NCI-H128 (cell line): ENCODE data around the gene CGA.

ENCODE experiments used
- DNase-seq: peaks from one replicate; lab custom pipeline; 2025; ENCODE audit not compliant: unreplicated experiment; lab: John Stamatoyannopoulos, UW

Gene CGA

GRCh38 chr6:87089135-87089534, 5.8 kb downstream of the CGA start:
- DNase-seq = no peak

- DNase-seq = no peak
Observed at GRCh38 chr6:87088076-87088475, 6.8 kb downstream of the CGA start.

GRCh38 chr6:87082160-87082721, 12.7 kb downstream of the CGA start:
- DNase-seq = no peak

- DNase-seq = no peak
Observed at GRCh38 chr6:87078983-87079616, 15.8 kb downstream of the CGA start.

- no peak for DNase-seq
Observed at GRCh38 chr6:87075168-87075567, 19.7 kb downstream of the CGA start.

- DNase-seq = no peak
Observed at GRCh38 chr6:87074101-87074621, 20.7 kb downstream of the CGA start.

- no peak for DNase-seq
Observed at GRCh38 chr6:87071683-87072082, 23.2 kb downstream of the CGA start.

GRCh38 chr6:87070741-87071140, 24.2 kb downstream of the CGA start:
- no peak for DNase-seq

- DNase-seq = no peak
Observed at GRCh38 chr6:87068795-87069194, 26.1 kb downstream of the CGA start.

- DNase-seq = peak; percentile 32
Observed at GRCh38 chr6:87066449-87067333, 28.2 kb downstream of the CGA start.

- no peak for DNase-seq
Observed at GRCh38 chr6:87065117-87065516, 29.8 kb downstream of the CGA start.

- DNase-seq = no peak
Observed at GRCh38 chr6:87059943-87060342, 35.0 kb downstream of the CGA start.

GRCh38 chr6:87054143-87054833, 40.6 kb downstream of the CGA start:
- DNase-seq = no peak

GRCh38 chr6:87053312-87053711, 41.6 kb downstream of the CGA start:
- DNase-seq = no peak

GRCh38 chr6:87049779-87050178, 45.1 kb downstream of the CGA start:
- no peak for DNase-seq

- no peak for DNase-seq
Observed at GRCh38 chr6:87045521-87046075, 49.3 kb downstream of the CGA start.

- DNase-seq = no peak
Observed at GRCh38 chr6:87040729-87041128, 54.2 kb downstream of the CGA start.
